Astrocyte (in vitro differentiated cells and primary cell): ENCODE data around the gene TOM1L2. TPM values are rescaled to one million over a fixed set of nuclear protein-coding genes. Genes with fewer than 3 reads are reported as not detected.
A peak's percentile ranks its signal among the peaks of the same experiment; 100 is the strongest.

Experiments used
- DNase-seq: peaks from one replicate; pipeline ENCODE4 v3.0.0-alpha.2; 2010; ENCODE audit warnings: low read depth
- FAIRE-seq: peaks from 2 replicates; lab custom pipeline; 2011; peaks lifted over from hg19 to GRCh38; lab: Jason Lieb, UNC
- H2AFZ ChIP-seq: 2 replicates; pipeline ENCODE4 v1.6.0; 2012; ENCODE audit warnings: low read depth, low read length, inconsistent platforms
- H3K27ac ChIP-seq: 2 replicates; pipeline ENCODE4 v1.5.1; 2011; ENCODE audit warnings: low read depth, low read length, inconsistent platforms
- H3K27me3 ChIP-seq: 2 replicates; pipeline ENCODE4 v1.6.0; 2011; ENCODE audit warnings: low read length, inconsistent platforms; ENCODE audit not compliant: insufficient read depth
- H3K36me3 ChIP-seq: 2 replicates; pipeline ENCODE4 v1.5.1; 2011; ENCODE audit warnings: low read length, inconsistent platforms; ENCODE audit not compliant: insufficient read depth
- H3K4me1 ChIP-seq: 2 replicates; pipeline ENCODE4 v1.5.1; 2011; ENCODE audit warnings: low read length, inconsistent platforms; ENCODE audit not compliant: insufficient read depth
- H3K4me2 ChIP-seq: 2 replicates; pipeline ENCODE4 v1.6.0; 2012; ENCODE audit warnings: low read length, inconsistent platforms
- H3K4me3 ChIP-seq: 2 replicates; pipeline ENCODE4 v1.5.1; 2011; ENCODE audit warnings: low read depth, mild to moderate bottlenecking, low read length, inconsistent platforms; ENCODE audit not compliant: insufficient read depth
- H3K79me2 ChIP-seq: 2 replicates; pipeline ENCODE4 v1.6.0; 2012; ENCODE audit warnings: mild to moderate bottlenecking, low read length, inconsistent platforms; ENCODE audit not compliant: insufficient read depth
- H3K9ac ChIP-seq: 2 replicates; pipeline ENCODE4 v1.6.0; 2012; ENCODE audit warnings: mild to moderate bottlenecking, low read length, inconsistent platforms
- H3K9me3 ChIP-seq: 2 replicates; pipeline ENCODE4 v1.5.1; 2012; ENCODE audit warnings: low read depth, mild to moderate bottlenecking, low read length, inconsistent platforms; ENCODE audit not compliant: insufficient read depth
- H4K20me1 ChIP-seq: 2 replicates; pipeline ENCODE4 v1.6.0; 2012; ENCODE audit warnings: low read length, inconsistent platforms; ENCODE audit not compliant: insufficient read depth
- H3K27ac Mint-ChIP-seq: one replicate; pipeline ENCODE4 v1.8.0; 2021; ENCODE audit warnings: mild to moderate bottlenecking, mixed read lengths; ENCODE audit not compliant: unreplicated experiment
- H3K27me3 Mint-ChIP-seq: one replicate; pipeline ENCODE4 v1.8.0; 2021; ENCODE audit warnings: low read depth, mixed read lengths; ENCODE audit not compliant: unreplicated experiment
- H3K36me3 Mint-ChIP-seq: one replicate; pipeline ENCODE4 v1.8.0; 2021; ENCODE audit warnings: low read depth, mixed read lengths; ENCODE audit not compliant: unreplicated experiment
- H3K4me1 Mint-ChIP-seq: one replicate; pipeline ENCODE4 v1.8.0; 2021; ENCODE audit warnings: low read depth, mixed read lengths; ENCODE audit not compliant: unreplicated experiment
- H3K4me3 Mint-ChIP-seq: one replicate; pipeline ENCODE4 v1.8.0; 2021; ENCODE audit warnings: mild to moderate bottlenecking, moderate library complexity, mixed read lengths; ENCODE audit not compliant: unreplicated experiment
- H3K9me3 Mint-ChIP-seq: one replicate; pipeline ENCODE4 v1.8.0; 2021; ENCODE audit warnings: mild to moderate bottlenecking, mixed read lengths; ENCODE audit not compliant: unreplicated experiment
- CTCF ChIP-seq: IDR thresholded peaks from 2 replicates; pipeline ENCODE4 v1.5.1; 2011; ENCODE audit warnings: low read depth, mild to moderate bottlenecking, inconsistent platforms, low read length, moderate library complexity; ENCODE audit not compliant: insufficient read depth
- EZH2 ChIP-seq: IDR thresholded peaks from 2 replicates; pipeline ENCODE4 v1.6.1; 2012; ENCODE audit warnings: mild to moderate bottlenecking, low read length, inconsistent platforms; ENCODE audit not compliant: insufficient read depth
- total RNA-seq: library from RNA; stranded (reverse); gene quantifications from 2 replicates; pipeline ENCODE4 v1.2.1, GENCODE V29; 2021

TOM1L2 gene
- total RNA-seq, 1 donor from 2014 or later: 54.4 TPM

- H3K79me2 ChIP-seq: peaks cover 73% of the 10 kb centered on the region
- FAIRE-seq: no peak
- no peak overlapping the region for H3K27ac Mint-ChIP-seq
- H3K4me1 Mint-ChIP-seq: peaks cover 40% of the 10 kb centered on the region
- H3K4me3 Mint-ChIP-seq: no peak overlapping the region
- no peak for DNase-seq
- no peaks in the 10 kb centered on the region for H3K27me3 ChIP-seq
- H3K27me3 Mint-ChIP-seq: no peaks in the 10 kb centered on the region
- TF ChIP-seq CTCF (no peak), EZH2 (no peak)
- no peak overlapping the region for H2AFZ ChIP-seq
- no peak overlapping the region for H3K4me2 ChIP-seq
- H3K36me3 ChIP-seq: no peaks in the 10 kb centered on the region
- H3K4me3 ChIP-seq: no peak overlapping the region
- no peak overlapping the region for H3K9ac ChIP-seq
- H3K9me3 Mint-ChIP-seq: peaks cover 2% of the 10 kb centered on the region
- peaks cover 18% of the 10 kb centered on the region for H4K20me1 ChIP-seq
- no peaks in the 10 kb centered on the region for H3K9me3 ChIP-seq
- H3K36me3 Mint-ChIP-seq: peaks cover 9% of the 10 kb centered on the region
- peaks cover 27% of the 10 kb centered on the region for H3K4me1 ChIP-seq
- H3K27ac ChIP-seq: no peak overlapping the region
These were observed 11.6 kb downstream of the TOM1L2 start for GRCh38 chr17:17960500-17961030.

GRCh38 chr17:17959520-17960361 lies 12.5 kb downstream of the TOM1L2 start:
- Histone ChIP-seq H3K27me3 (no peaks in the 10 kb centered on the region), H2AFZ (peak overlapping the region; percentile 1), H3K79me2 (peaks cover 73% of the 10 kb centered on the region), H3K4me2 (peak overlapping the region; percentile 79), H3K4me3 (peak overlapping the region; percentile 49), H4K20me1 (peaks cover 11% of the 10 kb centered on the region), H3K9ac (peak overlapping the region; percentile 74), H3K27ac (peak overlapping the region; percentile 89), H3K9me3 (no peaks in the 10 kb centered on the region), H3K36me3 (no peaks in the 10 kb centered on the region), H3K4me1 (peaks cover 27% of the 10 kb centered on the region)
- H3K27me3 Mint-ChIP-seq: no peaks in the 10 kb centered on the region
- FAIRE-seq (peak; percentile 56), DNase-seq (peak; percentile 70)
- H3K4me3 Mint-ChIP-seq: no peak overlapping the region
- H3K9me3 Mint-ChIP-seq: peaks cover 4% of the 10 kb centered on the region
- peaks cover 38% of the 10 kb centered on the region for H3K4me1 Mint-ChIP-seq
- peak overlapping the region; percentile 88 for H3K27ac Mint-ChIP-seq
- peaks cover 13% of the 10 kb centered on the region for H3K36me3 Mint-ChIP-seq
- TF ChIP-seq EZH2: no peak
- no peak for TF ChIP-seq CTCF
